Measurements from ENCODE around the gene EPB41L4B.

EPB41L4B gene

GRCh38 chr9:109242014-109242413, 78.8 kb downstream of the EPB41L4B start:
- DNase-seq (ENCODE audit: low spot score): no peak
- in situ Hi-C loops (cut with MboI; ENCODE audit: low pct_unique_long_range_greater_than_20kb, low sequenced_read_pairs, unreplicated experiment): no loop called here
- no peak for TF ChIP-seq CTCF (IDR thresholded peaks at IDR 0.05; ENCODE audit: extremely low read depth, insufficient read depth, missing control alignments)

DNA sequence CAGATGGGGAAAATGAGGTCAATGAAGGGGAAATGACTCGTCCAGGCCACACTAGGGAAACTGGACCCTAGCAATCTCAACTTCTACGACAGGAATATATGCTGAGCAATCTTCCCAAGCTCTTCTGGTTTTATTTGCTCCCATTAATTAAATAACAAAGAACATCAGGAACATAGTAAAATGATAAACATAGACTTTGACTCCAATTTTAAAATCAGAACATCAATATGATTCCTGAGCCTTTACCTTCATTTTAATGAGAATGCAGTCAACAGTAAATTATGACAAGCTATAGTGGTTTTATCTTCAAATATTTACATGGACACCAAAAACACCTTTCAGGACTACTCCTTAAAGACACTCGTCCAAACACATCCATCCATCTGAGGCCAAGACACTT, 79.7 kb downstream of the EPB41L4B start:
- in situ Hi-C loops (cut with MboI; ENCODE audit: low pct_unique_long_range_greater_than_20kb, low sequenced_read_pairs, unreplicated experiment): no loop called here
- DNase-seq (ENCODE audit: low spot score): no peak
- TF ChIP-seq CTCF (IDR thresholded peaks at IDR 0.05; ENCODE audit: extremely low read depth, insufficient read depth, missing control alignments): no peak

- no peak for TF ChIP-seq CTCF (IDR thresholded peaks at IDR 0.05; ENCODE audit: extremely low read depth, insufficient read depth, missing control alignments)
- in situ Hi-C loops (cut with MboI; ENCODE audit: low pct_unique_long_range_greater_than_20kb, low sequenced_read_pairs, unreplicated experiment): no loop called here
- no peak for DNase-seq (ENCODE audit: low spot score)
Measured at GRCh38 chr9:109239240-109239639, 81.6 kb downstream of the EPB41L4B start.

GRCh38 chr9:109238655-109239054, 82.2 kb downstream of the EPB41L4B start:
- DNase-seq (ENCODE audit: low spot score): no peak
- TF ChIP-seq CTCF (IDR thresholded peaks at IDR 0.05; ENCODE audit: extremely low read depth, insufficient read depth, missing control alignments): no peak
- in situ Hi-C loops (cut with MboI; ENCODE audit: low pct_unique_long_range_greater_than_20kb, low sequenced_read_pairs, unreplicated experiment): no loop called here

- in situ Hi-C loops (cut with MboI; ENCODE audit: low pct_unique_long_range_greater_than_20kb, low sequenced_read_pairs, unreplicated experiment): no loop called here
- DNase-seq (ENCODE audit: low spot score): no peak
- TF ChIP-seq CTCF (IDR thresholded peaks at IDR 0.05; ENCODE audit: extremely low read depth, insufficient read depth, missing control alignments): no peak
Measured at GRCh38 chr9:109238125-109238524, 82.7 kb downstream of the EPB41L4B start.

GRCh38 chr9:109232449-109233237, 88.2 kb downstream of the EPB41L4B start:
- in situ Hi-C loops (cut with MboI; ENCODE audit: low pct_unique_long_range_greater_than_20kb, low sequenced_read_pairs, unreplicated experiment): no loop called here

More at GRCh38 chr9:109232449-109233237, 88.2 kb downstream of the EPB41L4B start:
- DNase-seq (ENCODE audit: low spot score): no peak
- no peak for TF ChIP-seq CTCF (IDR thresholded peaks at IDR 0.05; ENCODE audit: extremely low read depth, insufficient read depth, missing control alignments)

Data from GM13977 (cell line).